ENCODE results near the gene SETD4. TPM values are rescaled to one million over a fixed set of nuclear protein-coding genes. Genes with fewer than 3 reads are reported as not detected.

SETD4 gene
- total and polyA plus RNA-seq, 2 of the 13 experiments (the other 11 are each of a cell fraction or from before 2014, with no cell fraction given) = 7.1 to 14.4 TPM

DNA sequence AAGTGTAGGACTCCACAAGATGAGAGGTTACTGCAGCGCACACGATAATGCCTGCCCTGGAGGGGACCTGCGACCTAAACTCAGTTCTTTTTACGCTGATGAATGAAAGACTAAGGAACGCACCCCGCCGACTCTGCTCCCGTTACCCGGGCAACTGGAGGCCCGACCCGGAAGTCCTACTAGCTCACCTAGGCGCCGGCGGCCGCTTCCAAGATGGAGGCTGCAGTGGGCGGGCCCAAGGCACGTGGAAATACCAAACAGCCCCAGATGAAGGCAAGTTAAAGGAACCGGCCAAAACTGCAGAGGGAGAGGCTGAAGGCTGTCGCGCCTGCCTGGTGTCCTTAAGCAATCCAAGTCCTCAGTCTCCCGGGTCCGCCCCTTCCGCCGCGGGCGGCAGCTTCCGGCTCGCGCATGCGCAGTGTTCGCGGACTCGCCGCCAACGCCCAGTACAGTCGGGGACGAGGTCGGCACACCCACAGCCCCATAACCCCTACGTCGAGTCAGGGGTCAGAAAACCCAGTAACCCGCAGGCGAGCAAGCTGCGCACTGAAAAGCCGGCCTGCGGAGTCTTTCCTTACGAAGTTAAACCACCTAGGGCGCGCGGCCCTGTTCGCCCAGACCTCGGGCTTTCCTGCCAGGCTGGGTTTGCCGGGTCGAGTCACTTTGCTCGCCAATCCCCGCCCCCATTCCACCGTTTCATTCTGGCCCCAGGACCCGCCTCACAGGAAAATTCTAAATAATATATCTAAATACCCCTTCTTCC lies at the start of gene SETD4 (continued):
- TF ChIP-seq FOXP1 (IDR thresholded peaks at IDR 0.05) (no peak), FOXP1 (CRISPR knock-in tag; IDR thresholded peaks at IDR 0.05) (no peak), PRPF4 (IDR thresholded peaks at IDR 0.05; ENCODE audit: low read depth, low read length, poor library complexity, severe bottlenecking) (no peak), TOE1 (CRISPR knock-in tag; IDR thresholded peaks at IDR 0.05) (no peak), ZBTB20 (CRISPR knock-in tag; IDR thresholded peaks at IDR 0.05; ENCODE audit: borderline replicate concordance, low read depth) (peak; percentile 52; the same call in 1 of the 2 replicates), HOXA5 (CRISPR knock-in tag; IDR thresholded peaks at IDR 0.05) (peak; percentile 75), SMARCE1 (IDR thresholded peaks at IDR 0.05; ENCODE audit: borderline replicate concordance) (no peak), CENPT (CRISPR knock-in tag; IDR thresholded peaks at IDR 0.05; ENCODE audit: low read depth) (no peak), ZFP36 (IDR thresholded peaks at IDR 0.05; ENCODE audit: borderline replicate concordance, low read depth, low read length, partially characterized antibody) (no peak), ZNF44 (CRISPR knock-in tag; IDR thresholded peaks at IDR 0.05) (no peak), ZNF280B (CRISPR knock-in tag; IDR thresholded peaks at IDR 0.05; ENCODE audit: borderline replicate concordance) (no peak; the same call in 1 of the 2 replicates), GRHL1 (CRISPR knock-in tag; conservative IDR thresholded peaks at IDR 0.05) (no peak), ZNF629 (CRISPR knock-in tag; conservative IDR thresholded peaks at IDR 0.05) (no peak), HDAC2 (CRISPR knock-in tag; IDR thresholded peaks at IDR 0.05) (peak; percentile 79)
- TF ChIP-seq, protein P1, sequence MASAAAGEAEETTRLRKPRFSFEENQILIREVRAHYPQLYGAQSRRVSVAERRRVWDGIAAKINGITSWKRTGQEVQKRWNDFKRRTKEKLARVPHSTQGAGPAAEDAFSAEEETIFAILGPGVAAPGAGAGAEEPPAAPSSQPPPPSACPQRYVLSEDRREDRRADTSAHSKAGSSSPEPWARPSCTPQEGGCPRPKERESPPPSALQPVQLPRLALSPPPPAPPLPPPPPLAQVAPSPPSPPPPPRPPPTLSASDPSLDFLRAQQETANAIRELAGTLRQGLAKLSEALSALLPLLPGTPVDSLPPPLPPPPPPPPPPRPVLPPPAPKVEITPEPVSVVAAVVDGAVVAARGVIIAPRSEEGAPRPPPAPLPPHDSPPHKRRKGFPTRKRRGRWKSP (CRISPR knock-in tag; IDR thresholded peaks at IDR 0.05) = no peak
- TF ChIP-seq, protein P2, sequence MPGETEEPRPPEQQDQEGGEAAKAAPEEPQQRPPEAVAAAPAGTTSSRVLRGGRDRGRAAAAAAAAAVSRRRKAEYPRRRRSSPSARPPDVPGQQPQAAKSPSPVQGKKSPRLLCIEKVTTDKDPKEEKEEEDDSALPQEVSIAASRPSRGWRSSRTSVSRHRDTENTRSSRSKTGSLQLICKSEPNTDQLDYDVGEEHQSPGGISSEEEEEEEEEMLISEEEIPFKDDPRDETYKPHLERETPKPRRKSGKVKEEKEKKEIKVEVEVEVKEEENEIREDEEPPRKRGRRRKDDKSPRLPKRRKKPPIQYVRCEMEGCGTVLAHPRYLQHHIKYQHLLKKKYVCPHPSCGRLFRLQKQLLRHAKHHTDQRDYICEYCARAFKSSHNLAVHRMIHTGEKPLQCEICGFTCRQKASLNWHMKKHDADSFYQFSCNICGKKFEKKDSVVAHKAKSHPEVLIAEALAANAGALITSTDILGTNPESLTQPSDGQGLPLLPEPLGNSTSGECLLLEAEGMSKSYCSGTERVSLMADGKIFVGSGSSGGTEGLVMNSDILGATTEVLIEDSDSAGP (CRISPR knock-in tag; IDR thresholded peaks at IDR 0.05; ENCODE audit: borderline replicate concordance) = peak; percentile 96

Data from HepG2 (cell line).